GM12878 (cell line): ENCODE data around the gene PGM3. TPM values are rescaled to one million over a fixed set of nuclear protein-coding genes. Genes with fewer than 3 reads are reported as not detected.

Experiments used
- CREB1 ChIP-seq: IDR thresholded peaks from 2 replicates; pipeline ENCODE4 v1.6.1; 2012; ENCODE audit warnings: low read depth, mild to moderate bottlenecking, inconsistent platforms
- EP300 ChIP-seq, 2 experiments: fragments of 150-350 bp in 1 of 2; IDR thresholded peaks; 2 replicates each; pipeline ENCODE4 v1.6.1; 2011 to 2012; ENCODE audit warnings: low read depth in 2 of 2, low read length in 2 of 2, borderline replicate concordance in 1 of 2, improper control_type of control experiment in 1 of 2, inconsistent platforms in 1 of 2; ENCODE audit not compliant: control insufficient read depth in 1 of 2
- GABPA ChIP-seq: IDR thresholded peaks from 2 replicates; pipeline ENCODE4 v1.6.1; 2014; ENCODE audit warnings: antibody characterized with exemption, low read depth, mild to moderate bottlenecking, inconsistent platforms
- NFYA ChIP-seq: IDR thresholded peaks from 2 replicates; pipeline ENCODE4 v1.6.1; 2011; ENCODE audit warnings: low read depth, mild to moderate bottlenecking, low read length, improper control_type of control experiment, borderline replicate concordance
- NR2F1 ChIP-seq: fragments of 450-650 bp; conservative IDR thresholded peaks from 2 replicates; pipeline ENCODE4 v1.6.1; 2017; ENCODE audit warnings: mild to moderate bottlenecking
- PAX8 ChIP-seq: fragments of 450-650 bp; IDR thresholded peaks from 2 replicates; pipeline ENCODE4 v1.6.1; 2017; ENCODE audit warnings: mild to moderate bottlenecking, moderate library complexity
- RAD21 ChIP-seq: IDR thresholded peaks from 2 replicates; pipeline ENCODE4 v1.6.1; 2011; ENCODE audit warnings: mild to moderate bottlenecking, low read depth, low read length, moderate library complexity; ENCODE audit not compliant: insufficient read depth
- SIN3A ChIP-seq: IDR thresholded peaks from 2 replicates; pipeline ENCODE4 v1.6.1; 2012; ENCODE audit warnings: low read depth, low read length, improper control_type of control experiment
- SMAD1 ChIP-seq: fragments of 450-650 bp; IDR thresholded peaks from 2 replicates; pipeline ENCODE4 v1.6.1; 2018; ENCODE audit warnings: mild to moderate bottlenecking, low read depth; ENCODE audit not compliant: partially characterized antibody
- SMAD5 ChIP-seq: IDR thresholded peaks from 2 replicates; pipeline ENCODE4 v1.6.1; 2016; ENCODE audit warnings: antibody characterized with exemption, low read depth
- SMARCA5 ChIP-seq: fragments of 450-650 bp; IDR thresholded peaks from 2 replicates; pipeline ENCODE4 v1.6.1; 2017; ENCODE audit warnings: mild to moderate bottlenecking
- SP1 ChIP-seq: IDR thresholded peaks from one replicate; pipeline ENCODE4 v1.6.1; 2011; ENCODE audit warnings: low read depth, low read length
- SUZ12 ChIP-seq: fragments of 200-600 bp; sonication (generic); IDR thresholded peaks from one replicate; pipeline ENCODE4 v1.6.1; 2018; ENCODE audit warnings: antibody characterized with exemption, mild to moderate bottlenecking; ENCODE audit not compliant: unreplicated experiment
- TBL1XR1 ChIP-seq: IDR thresholded peaks from 2 replicates; pipeline ENCODE4 v1.6.1; 2012; ENCODE audit warnings: low read depth, low read length, improper control_type of control experiment
- ZNF217 ChIP-seq: fragments of 450-650 bp; IDR thresholded peaks from 2 replicates; pipeline ENCODE4 v1.6.1; 2017; ENCODE audit warnings: antibody characterized with exemption, mild to moderate bottlenecking
- polyA plus RNA-seq, 11 experiments: library from polyadenylated mRNA; depleted of rRNA in 4 of 11; unstranded in 6 of 11; stranded (reverse) in 5 of 11; fragments of >200 nt; fragmentation: Nextera tagmentation in 4 of 11; fragmentation: Illumina TruSeq in 1 of 11; extraction: Ambion mirVana in 4 of 11; extraction: Trizol in 1 of 11; gene quantifications; 1 replicate in 1 of 11; 2 replicates in 10 of 11; pipeline versions ENCODE4 v1.2.1 to v1.2.3, GENCODE V29; 2011 to 2016; ENCODE audit warnings: inconsistent platforms in 2 of 11, missing spikeins in 2 of 11, low read depth in 1 of 11
- total RNA-seq, 4 experiments: library from RNA; depleted of rRNA in 3 of 4; stranded (reverse); fragments of >200 nt in 3 of 4; fragmentation: Illumina TruSeq in 1 of 4; extraction: Trizol in 1 of 4; gene quantifications; 2 replicates each; pipeline versions ENCODE4 v1.2.1 to v1.2.3, GENCODE V29; 2013 to 2021
- TF ChIP-seq, protein P1 (sequence below): fragments of 450-650 bp; formaldehyde crosslinking; IDR thresholded peaks from 2 replicates; pipeline ENCODE4 v1.4.0; 2022; ENCODE audit warnings: mild to moderate bottlenecking, moderate library complexity
- TF ChIP-seq, protein P2 (sequence below): IDR thresholded peaks from 2 replicates; pipeline ENCODE4 v1.6.1; 2012; ENCODE audit warnings: low read depth, low read length, improper control_type of control experiment
- TF ChIP-seq, protein P3 (sequence below): fragments of 150-350 bp; IDR thresholded peaks from 2 replicates; pipeline ENCODE4 v1.6.1; 2016; ENCODE audit warnings: low read depth, low read length
- TF ChIP-seq, protein P4 (sequence below): IDR thresholded peaks from 2 replicates; pipeline ENCODE4 v1.6.1; 2011; ENCODE audit warnings: borderline replicate concordance, low read depth, mild to moderate bottlenecking, moderate library complexity, low read length; ENCODE audit not compliant: insufficient read depth, poor library complexity, severe bottlenecking
- TF ChIP-seq, protein P5 (sequence below): IDR thresholded peaks from 2 replicates; pipeline ENCODE4 v1.6.1; 2012; ENCODE audit warnings: low read depth, low read length, improper control_type of control experiment

PGM3 gene
- total and polyA plus RNA-seq, 10 of the 15 experiments (the other 5 are each of a cell fraction or from before 2014, with no cell fraction given), result 13.0 to 36.0 (median 24.6) TPM

DNA sequence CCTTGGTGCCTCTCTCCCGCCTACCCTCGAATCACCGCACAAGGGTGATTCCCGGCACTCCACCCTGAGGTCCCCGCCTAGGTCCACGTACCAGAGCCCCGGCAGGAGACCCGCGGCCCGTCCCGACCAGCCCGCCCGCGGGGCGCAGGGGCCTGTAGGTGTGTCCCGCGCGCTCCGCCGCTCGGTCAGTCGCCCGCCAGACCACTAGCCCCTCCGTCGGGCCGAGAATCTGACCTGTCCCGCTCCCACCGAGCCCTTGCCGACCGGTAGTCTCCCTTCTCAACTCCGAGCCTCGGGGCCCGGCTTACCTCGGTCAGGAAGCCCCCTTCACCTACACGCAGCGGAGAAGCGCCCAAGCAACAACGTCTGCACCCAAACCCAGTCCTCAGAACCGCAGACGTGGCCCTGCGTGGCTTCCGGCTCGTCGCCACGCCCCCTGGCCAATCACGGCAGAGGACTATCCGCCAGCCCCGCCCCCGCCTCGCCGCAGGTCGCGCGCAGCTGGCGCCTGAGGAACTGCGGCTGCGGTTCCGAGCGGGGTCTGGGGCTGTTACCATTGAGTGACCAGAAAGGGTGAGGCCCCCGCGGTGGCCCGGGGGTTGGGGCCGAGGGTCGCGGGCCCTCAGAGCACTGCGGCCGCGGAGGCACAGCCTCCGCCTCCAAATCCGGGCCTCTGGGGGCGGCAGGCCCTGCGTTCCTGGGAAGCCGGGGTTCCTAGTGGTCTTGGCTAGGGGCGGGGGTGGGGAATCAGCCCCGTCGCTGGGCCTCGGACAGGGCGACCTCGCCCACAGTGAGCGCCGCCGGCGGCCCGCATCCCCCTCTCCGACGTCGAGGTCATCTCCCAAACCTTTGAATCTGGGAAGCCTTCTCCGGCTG, at the start of gene PGM3, which contains the start of gene RWDD2A (continued):
- TF ChIP-seq, protein P1, sequence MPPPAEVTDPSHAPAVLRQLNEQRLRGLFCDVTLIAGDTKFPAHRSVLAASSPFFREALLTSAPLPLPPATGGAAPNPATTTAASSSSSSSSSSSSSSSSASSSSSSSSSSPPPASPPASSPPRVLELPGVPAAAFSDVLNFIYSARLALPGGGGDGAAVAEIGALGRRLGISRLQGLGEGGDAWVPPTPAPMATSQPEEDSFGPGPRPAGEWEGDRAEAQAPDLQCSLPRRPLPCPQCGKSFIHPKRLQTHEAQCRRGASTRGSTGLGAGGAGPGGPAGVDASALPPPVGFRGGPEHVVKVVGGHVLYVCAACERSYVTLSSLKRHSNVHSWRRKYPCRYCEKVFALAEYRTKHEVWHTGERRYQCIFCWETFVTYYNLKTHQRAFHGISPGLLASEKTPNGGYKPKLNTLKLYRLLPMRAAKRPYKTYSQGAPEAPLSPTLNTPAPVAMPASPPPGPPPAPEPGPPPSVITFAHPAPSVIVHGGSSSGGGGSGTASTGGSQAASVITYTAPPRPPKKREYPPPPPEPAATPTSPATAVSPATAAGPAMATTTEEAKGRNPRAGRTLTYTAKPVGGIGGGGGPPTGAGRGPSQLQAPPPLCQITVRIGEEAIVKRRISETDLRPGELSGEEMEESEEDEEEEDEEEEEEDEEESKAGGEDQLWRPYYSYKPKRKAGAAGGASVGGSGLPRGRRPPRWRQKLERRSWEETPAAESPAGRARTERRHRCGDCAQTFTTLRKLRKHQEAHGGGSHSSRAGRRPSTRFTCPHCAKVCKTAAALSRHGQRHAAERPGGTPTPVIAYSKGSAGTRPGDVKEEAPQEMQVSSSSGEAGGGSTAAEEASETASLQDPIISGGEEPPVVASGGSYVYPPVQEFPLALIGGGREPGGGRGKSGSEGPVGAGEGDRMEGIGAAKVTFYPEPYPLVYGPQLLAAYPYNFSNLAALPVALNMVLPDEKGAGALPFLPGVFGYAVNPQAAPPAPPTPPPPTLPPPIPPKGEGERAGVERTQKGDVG (CRISPR knock-in tag), result no peak
- no peak; the same call in 1 of the 2 replicates for TF ChIP-seq NR2F1
- TF ChIP-seq SP1, result peak; percentile 70
- TF ChIP-seq, protein P2, sequence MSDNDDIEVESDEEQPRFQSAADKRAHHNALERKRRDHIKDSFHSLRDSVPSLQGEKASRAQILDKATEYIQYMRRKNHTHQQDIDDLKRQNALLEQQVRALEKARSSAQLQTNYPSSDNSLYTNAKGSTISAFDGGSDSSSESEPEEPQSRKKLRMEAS, result peak; percentile 66
- TF ChIP-seq, protein P3, sequence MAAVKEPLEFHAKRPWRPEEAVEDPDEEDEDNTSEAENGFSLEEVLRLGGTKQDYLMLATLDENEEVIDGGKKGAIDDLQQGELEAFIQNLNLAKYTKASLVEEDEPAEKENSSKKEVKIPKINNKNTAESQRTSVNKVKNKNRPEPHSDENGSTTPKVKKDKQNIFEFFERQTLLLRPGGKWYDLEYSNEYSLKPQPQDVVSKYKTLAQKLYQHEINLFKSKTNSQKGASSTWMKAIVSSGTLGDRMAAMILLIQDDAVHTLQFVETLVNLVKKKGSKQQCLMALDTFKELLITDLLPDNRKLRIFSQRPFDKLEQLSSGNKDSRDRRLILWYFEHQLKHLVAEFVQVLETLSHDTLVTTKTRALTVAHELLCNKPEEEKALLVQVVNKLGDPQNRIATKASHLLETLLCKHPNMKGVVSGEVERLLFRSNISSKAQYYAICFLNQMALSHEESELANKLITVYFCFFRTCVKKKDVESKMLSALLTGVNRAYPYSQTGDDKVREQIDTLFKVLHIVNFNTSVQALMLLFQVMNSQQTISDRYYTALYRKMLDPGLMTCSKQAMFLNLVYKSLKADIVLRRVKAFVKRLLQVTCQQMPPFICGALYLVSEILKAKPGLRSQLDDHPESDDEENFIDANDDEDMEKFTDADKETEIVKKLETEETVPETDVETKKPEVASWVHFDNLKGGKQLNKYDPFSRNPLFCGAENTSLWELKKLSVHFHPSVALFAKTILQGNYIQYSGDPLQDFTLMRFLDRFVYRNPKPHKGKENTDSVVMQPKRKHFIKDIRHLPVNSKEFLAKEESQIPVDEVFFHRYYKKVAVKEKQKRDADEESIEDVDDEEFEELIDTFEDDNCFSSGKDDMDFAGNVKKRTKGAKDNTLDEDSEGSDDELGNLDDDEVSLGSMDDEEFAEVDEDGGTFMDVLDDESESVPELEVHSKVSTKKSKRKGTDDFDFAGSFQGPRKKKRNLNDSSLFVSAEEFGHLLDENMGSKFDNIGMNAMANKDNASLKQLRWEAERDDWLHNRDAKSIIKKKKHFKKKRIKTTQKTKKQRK, result no peak
- TF ChIP-seq, protein P4, sequence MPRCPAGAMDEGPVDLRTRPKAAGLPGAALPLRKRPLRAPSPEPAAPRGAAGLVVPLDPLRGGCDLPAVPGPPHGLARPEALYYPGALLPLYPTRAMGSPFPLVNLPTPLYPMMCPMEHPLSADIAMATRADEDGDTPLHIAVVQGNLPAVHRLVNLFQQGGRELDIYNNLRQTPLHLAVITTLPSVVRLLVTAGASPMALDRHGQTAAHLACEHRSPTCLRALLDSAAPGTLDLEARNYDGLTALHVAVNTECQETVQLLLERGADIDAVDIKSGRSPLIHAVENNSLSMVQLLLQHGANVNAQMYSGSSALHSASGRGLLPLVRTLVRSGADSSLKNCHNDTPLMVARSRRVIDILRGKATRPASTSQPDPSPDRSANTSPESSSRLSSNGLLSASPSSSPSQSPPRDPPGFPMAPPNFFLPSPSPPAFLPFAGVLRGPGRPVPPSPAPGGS, result no peak
- TF ChIP-seq, protein P5, sequence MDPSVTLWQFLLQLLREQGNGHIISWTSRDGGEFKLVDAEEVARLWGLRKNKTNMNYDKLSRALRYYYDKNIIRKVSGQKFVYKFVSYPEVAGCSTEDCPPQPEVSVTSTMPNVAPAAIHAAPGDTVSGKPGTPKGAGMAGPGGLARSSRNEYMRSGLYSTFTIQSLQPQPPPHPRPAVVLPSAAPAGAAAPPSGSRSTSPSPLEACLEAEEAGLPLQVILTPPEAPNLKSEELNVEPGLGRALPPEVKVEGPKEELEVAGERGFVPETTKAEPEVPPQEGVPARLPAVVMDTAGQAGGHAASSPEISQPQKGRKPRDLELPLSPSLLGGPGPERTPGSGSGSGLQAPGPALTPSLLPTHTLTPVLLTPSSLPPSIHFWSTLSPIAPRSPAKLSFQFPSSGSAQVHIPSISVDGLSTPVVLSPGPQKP, result no peak; the same call in 1 of the 2 replicates
- TF ChIP-seq NFYA, result no peak
- TF ChIP-seq SUZ12, result no peak
- no peak for TF ChIP-seq RAD21
- TF ChIP-seq CREB1, result peak; percentile 81
- TF ChIP-seq PAX8, result no peak
- no peak for TF ChIP-seq ZNF217
- peak; percentile 37; the same call in 1 of the 2 replicates for TF ChIP-seq SIN3A
- TF ChIP-seq GABPA, result no peak
- TF ChIP-seq SMAD1, result no peak
- no peak for TF ChIP-seq TBL1XR1
- TF ChIP-seq SMAD5, result no peak
- TF ChIP-seq EP300 (IDR thresholded peaks at IDR 0.05; ENCODE audit: borderline replicate concordance in 1 of 2, control insufficient read depth in 1 of 2, low read depth in 2 of 2, low read length in 2 of 2), result no peak
- 0 out of 2 replicates have a peak, but pooled peaks have one; percentile 33 for TF ChIP-seq SMARCA5
